Psoas muscle (tissue), 8 donors: ENCODE results near the gene PROS1. TPM values are rescaled to one million over a fixed set of nuclear protein-coding genes. Genes with fewer than 3 reads are reported as not detected.
"Not testable (repeated sequence)": the region's sequence is repeated elsewhere in the genome, so short reads cannot be mapped to it uniquely, and the experiment has no call there.

Source experiments
- ATAC-seq, 4 donors: fragments of 200-7000 bp; cut with Tn5 transposase; one replicate each; pipeline ENCODE4 v1.9.1; 2020; ENCODE audit warnings: moderate library complexity in 3 of 4, mild to moderate bottlenecking in 2 of 4
- DNase-seq, 2 donors: peaks; one replicate each; pipeline ENCODE4 v3.0.0-alpha.2; 2020
- H3K27ac ChIP-seq: fragments of 200-600 bp; one replicate; pipeline ENCODE4 v1.8.0; 2022
- H3K27me3 ChIP-seq, 3 donors: fragments of 200-600 bp in 1 of 3; one replicate each; pipeline versions ENCODE4 v1.6.1 to v1.8.0; 2013 to 2022; ENCODE audit warnings: low read length in 2 of 3, mild to moderate bottlenecking in 2 of 3, moderate library complexity in 1 of 3; ENCODE audit not compliant: insufficient read depth in 3 of 3
- H3K36me3 ChIP-seq, 2 donors: fragments of 200-600 bp in 1 of 2; one replicate each; pipeline versions ENCODE4 v1.6.1 to v1.8.0; 2013 to 2022; ENCODE audit warnings: low read depth in 1 of 2, mild to moderate bottlenecking in 1 of 2, moderate library complexity in 1 of 2; ENCODE audit not compliant: insufficient read depth in 1 of 2
- H3K4me1 ChIP-seq: fragments of 200-600 bp; one replicate; pipeline ENCODE4 v1.8.0; 2022
- H3K4me3 ChIP-seq: fragments of 200-600 bp; one replicate; pipeline ENCODE4 v1.8.0; 2022; ENCODE audit warnings: mild to moderate bottlenecking
- H3K9me3 ChIP-seq: fragments of 200-600 bp; one replicate; pipeline ENCODE4 v1.8.0; 2022
- CTCF ChIP-seq: fragments of 200-600 bp; IDR thresholded peaks from one replicate; pipeline ENCODE4 v1.8.0; 2022; ENCODE audit warnings: antibody characterized with exemption
- WGBS, 3 donors: extraction: QIAGEN DNeasy Blood & Tissue Kit; methylation state at CpG; one replicate each; pipeline versions ENCODE4 v1.1.6 to v1.1.7; 2013; 5-methylcytosine and 5-hydroxymethylcytosine counted together
- intact Hi-C, 2 donors: fragments of 100-400 bp; cut with DNase I; formaldehyde crosslinking; loops; one replicate each; pipeline versions ENCODE4 v1.11.0 to v1.14.2; 2022
- polyA plus RNA-seq, 3 donors: library from polyadenylated mRNA; stranded (reverse); fragments of 200-250 nt; gene quantifications; one replicate each; pipeline ENCODE4 v1.2.3, GENCODE V29; 2013
- total RNA-seq, 4 donors: library from RNA; stranded (reverse); fragmentation: NEBNext Ultra II Directional in 2 of 4; extraction: Animal tissue kit (Norgen Biotek cat#: 25700) in 2 of 4; gene quantifications; one replicate each; pipeline versions ENCODE4 v1.2.1 to v1.2.4, GENCODE V29; 2021 to 2023
- donor health status: healthy with polysubstance abuse.
- donor health status: DM: no; HTN: no; CAD: no; lungs with moderate emphysema.
- donor health status: Bipolar disorder and iron deficiency.
- donor health status: healthy.
- donor health status: DM: yes; HTN: yes; CAD: no.
- donor health status: DM: no; HTN: no; CAD: no.
- donor health status: DM: no; HTN: no; CAD: no.
- donor health status: DM: yes; HTN: yes; CAD: no.

PROS1 gene
- total and polyA plus RNA-seq, 7 donors = 3.8 to 9.4 (median 6.0) TPM

- intact Hi-C loops = no loop called here
- Histone ChIP-seq H3K4me1 (no peaks in the 10 kb centered on the region), H3K27ac (no peak overlapping the region), H3K36me3 (no peaks in the 10 kb centered on the region), H3K9me3 (no peaks in the 10 kb centered on the region), H3K4me3 (no peak overlapping the region), H3K27me3 (no peaks in the 10 kb centered on the region)
- no peak for TF ChIP-seq CTCF
- ATAC-seq (no peak), DNase-seq (no peak)
- WGBS, 3 donors = 81 to 95% (median 85%) methylated on average over 1 of the region's 1 CpG
Measured at GRCh38 chr3:93907132-93907531, 66.6 kb downstream of the PROS1 start.

- H3K27ac ChIP-seq = no peak overlapping the region
Measured at GRCh38 chr3:93906245-93906644, 67.5 kb downstream of the PROS1 start.

GRCh38 chr3:93904568-93904967, 69.1 kb downstream of the PROS1 start:
- no peaks in the 10 kb centered on the region for H3K27me3 ChIP-seq
- no peak for ATAC-seq
- TF ChIP-seq CTCF = no peak
- H3K4me1 ChIP-seq = no peaks in the 10 kb centered on the region
- no peaks in the 10 kb centered on the region for H3K9me3 ChIP-seq
- no peak for DNase-seq
- no peak overlapping the region for H3K4me3 ChIP-seq
- intact Hi-C loops = no loop called here
- WGBS, 3 donors = 93 to 94% (median 93%) methylated on average over 1 of the region's 1 CpG
- no peaks in the 10 kb centered on the region for H3K36me3 ChIP-seq
- no peak overlapping the region for H3K27ac ChIP-seq

More at GRCh38 chr3:93906245-93906644, 67.5 kb downstream of the PROS1 start:
- H3K9me3 ChIP-seq = no peaks in the 10 kb centered on the region
- DNase-seq = no peak
- H3K36me3 ChIP-seq = no peaks in the 10 kb centered on the region
- no peak for ATAC-seq
- no peaks in the 10 kb centered on the region for H3K4me1 ChIP-seq
- TF ChIP-seq CTCF = no peak
- intact Hi-C loops = no loop called here
- H3K27me3 ChIP-seq = no peaks in the 10 kb centered on the region
- 40 to 72% (median 48%) methylated on average over 9 of the region's 9 CpGs for WGBS, 3 donors
- no peak overlapping the region for H3K4me3 ChIP-seq

GRCh38 chr3:93878250-93879017, 95.3 kb downstream of the PROS1 start:
- H3K27me3 ChIP-seq, H3K27ac ChIP-seq, intact Hi-C loops, H3K36me3 ChIP-seq, ATAC-seq, H3K4me3 ChIP-seq, DNase-seq, H3K9me3 ChIP-seq, H3K4me1 ChIP-seq: not testable (repeated sequence)
- WGBS, 3 donors = 64 to 71% (median 68%) methylated on average over 3 of the region's 3 CpGs

GRCh38 chr3:93877427-93877826, 96.3 kb downstream of the PROS1 start:
- intact Hi-C loops, ATAC-seq, H3K27me3 ChIP-seq, H3K4me1 ChIP-seq, DNase-seq, H3K4me3 ChIP-seq, H3K9me3 ChIP-seq, H3K36me3 ChIP-seq, H3K27ac ChIP-seq: not testable (repeated sequence)
- whole genome bisulfite sequencing, 3 donors = 82 to 85% (median 83%) methylated on average over 4 of the region's 4 CpGs

GRCh38 chr3:93873412-93873811, 100.3 kb downstream of the PROS1 start:
- DNase-seq, H3K36me3 ChIP-seq, H3K27me3 ChIP-seq, H3K4me1 ChIP-seq, H3K27ac ChIP-seq, ATAC-seq, intact Hi-C loops, H3K9me3 ChIP-seq, H3K4me3 ChIP-seq: not testable (repeated sequence)
